Naive B cell (primary cell): ENCODE results near the gene MID1IP1. TPM values are rescaled to one million over a fixed set of nuclear protein-coding genes. Genes with fewer than 3 reads are reported as not detected.

Experiments
- ATAC-seq, 2 donors: fragments of 150-1000 bp; cut with Tn5 transposase; 2 replicates each; pipeline ENCODE4 v1.10.0; 2021; ENCODE audit warnings: low read depth in 2 of 2, mild to moderate bottlenecking in 2 of 2, moderate library complexity in 2 of 2
- DNase-seq: peaks from one replicate; pipeline ENCODE4 v3.0.0; 2022
- H3K27ac Mint-ChIP-seq, 6 donors: one replicate each; pipeline ENCODE4 v1.8.0; 2020 to 2022; ENCODE audit warnings: mild to moderate bottlenecking in 6 of 6, mixed read lengths in 6 of 6, moderate library complexity in 5 of 6, inconsistent platforms in 2 of 6
- H3K27me3 Mint-ChIP-seq, 3 donors: one replicate each; pipeline ENCODE4 v1.8.0; 2021 to 2022; ENCODE audit warnings: mixed read lengths in 3 of 3, mild to moderate bottlenecking in 1 of 3
- H3K36me3 Mint-ChIP-seq, 2 donors: one replicate each; pipeline ENCODE4 v1.8.0; 2020 to 2022; ENCODE audit warnings: mixed read lengths in 2 of 2, inconsistent platforms in 1 of 2, mild to moderate bottlenecking in 1 of 2
- H3K4me1 Mint-ChIP-seq, 3 donors: one replicate each; pipeline ENCODE4 v1.8.0; 2020 to 2022; ENCODE audit warnings: mixed read lengths in 3 of 3, inconsistent platforms in 1 of 3, mild to moderate bottlenecking in 1 of 3, moderate library complexity in 1 of 3
- H3K4me3 Mint-ChIP-seq, 8 donors: one replicate each; pipeline ENCODE4 v1.8.0; 2020 to 2022; ENCODE audit warnings: mild to moderate bottlenecking in 8 of 8, mixed read lengths in 8 of 8, moderate library complexity in 8 of 8, inconsistent platforms in 2 of 8
- H3K9me3 Mint-ChIP-seq, 7 donors: one replicate each; pipeline ENCODE4 v1.8.0; 2020 to 2022; ENCODE audit warnings: mixed read lengths in 7 of 7, mild to moderate bottlenecking in 5 of 7, inconsistent platforms in 2 of 7, moderate library complexity in 1 of 7
- polyA plus RNA-seq, 6 donors: library from polyadenylated mRNA; unstranded; fragments of 300-500 nt; fragmentation: Illumina TruSeq; gene quantifications; one replicate each; pipeline ENCODE4 v1.2.3, GENCODE V29; 2021; ENCODE audit warnings: low read depth in 6 of 6

MID1IP1 gene
- polyA plus RNA-seq, 6 donors from 2014 or later, result 21.8 to 39.4 (median 28.9) TPM

GRCh38 chrX:38803588-38804431 is 2.6 kb downstream of the MID1IP1 start:
- Mint-ChIP-seq H3K27me3 (peaks cover 0 to 8% (median 0%) of the 10 kb centered on the region in 3 donors), H3K36me3 (no peaks in the 10 kb centered on the region), H3K27ac (peak overlapping the region; percentile 60 to 93 (median 84)), H3K9me3 (peaks cover 0 to 1% (median 0%) of the 10 kb centered on the region in 7 donors), H3K4me3 (peak overlapping the region; percentile 90 to 98 (median 95)), H3K4me1 (peaks cover 12 to 42% (median 32%) of the 10 kb centered on the region in 3 donors)
- peak; percentile 40 to 41 for ATAC-seq
- peak; percentile 56 for DNase-seq

- H3K36me3 Mint-ChIP-seq, result no peaks in the 10 kb centered on the region
- ATAC-seq (peak in 1 of 2 donors; percentile 7), DNase-seq (no peak)
- H3K27me3 Mint-ChIP-seq, result peaks cover 0 to 8% (median 0%) of the 10 kb centered on the region in 3 donors
- H3K4me3 Mint-ChIP-seq, result peak overlapping the region; percentile 90 to 98 (median 95)
- peaks cover 12 to 42% (median 32%) of the 10 kb centered on the region in 3 donors for H3K4me1 Mint-ChIP-seq
- peaks cover 0 to 1% (median 0%) of the 10 kb centered on the region in 7 donors for H3K9me3 Mint-ChIP-seq
- peak overlapping the region in 4 of 6 donors; percentile 86 to 93 (median 91) for H3K27ac Mint-ChIP-seq
Measured at GRCh38 chrX:38804432-38804681, 3.1 kb downstream of the MID1IP1 start.

GRCh38 chrX:38804682-38805431 is 3.6 kb downstream of the MID1IP1 start:
- H3K36me3 Mint-ChIP-seq, result no peaks in the 10 kb centered on the region
- H3K27me3 Mint-ChIP-seq, result peaks cover 0 to 8% (median 0%) of the 10 kb centered on the region in 3 donors
- H3K4me3 Mint-ChIP-seq, result peak overlapping the region; percentile 90 to 98 (median 95)
- H3K27ac Mint-ChIP-seq, result peak overlapping the region; percentile 93 to 99 (median 96)
- H3K4me1 Mint-ChIP-seq, result peaks cover 15 to 47% (median 36%) of the 10 kb centered on the region in 3 donors
- DNase-seq, result peak; percentile 27
- peak in 1 of 2 donors; percentile 10 for ATAC-seq
- peaks cover 0 to 1% (median 0%) of the 10 kb centered on the region in 7 donors for H3K9me3 Mint-ChIP-seq

DNA sequence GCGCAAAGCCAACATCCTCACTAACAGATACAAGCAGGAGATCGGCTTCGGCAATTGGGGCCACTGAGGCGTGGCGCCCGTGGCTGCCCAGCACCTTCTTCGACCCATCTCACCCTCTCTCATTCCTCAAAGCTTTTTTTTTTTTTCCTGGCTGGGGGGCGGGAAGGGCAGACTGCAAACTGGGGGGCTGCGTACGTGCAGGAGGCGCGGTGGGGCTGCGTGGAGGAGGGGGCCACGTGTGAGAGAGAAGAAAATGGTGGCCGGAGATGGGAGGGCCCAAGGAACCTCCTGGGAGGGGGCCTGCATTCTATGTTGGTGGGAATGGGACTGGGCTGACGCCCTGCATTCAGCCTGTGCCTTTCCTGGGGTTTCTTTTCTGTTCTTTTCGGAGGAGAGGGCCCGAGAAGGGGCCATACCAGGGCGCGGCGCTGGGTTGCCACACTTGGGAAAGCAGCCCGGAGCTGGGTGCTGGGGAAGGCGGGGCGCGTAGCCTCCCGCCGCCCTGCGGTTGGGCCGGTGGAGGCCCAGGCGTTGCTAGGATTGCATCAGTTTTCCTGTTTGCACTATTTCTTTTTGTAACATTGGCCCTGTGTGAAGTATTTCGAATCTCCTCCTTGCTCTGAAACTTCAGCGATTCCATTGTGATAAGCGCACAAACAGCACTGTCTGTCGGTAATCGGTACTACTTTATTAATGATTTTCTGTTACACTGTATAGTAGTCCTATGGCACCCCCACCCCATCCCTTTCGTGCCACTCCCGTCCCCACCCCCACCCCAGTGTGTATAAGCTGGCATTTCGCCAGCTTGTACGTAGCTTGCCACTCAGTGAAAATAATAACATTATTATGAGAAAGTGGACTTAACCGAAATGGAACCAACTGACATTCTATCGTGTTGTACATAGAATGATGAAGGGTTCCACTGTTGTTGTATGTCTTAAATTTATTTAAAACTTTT is 4.5 kb downstream of the MID1IP1 start:
- Mint-ChIP-seq H3K4me1 (peaks cover 15 to 48% (median 41%) of the 10 kb centered on the region in 3 donors), H3K27ac (peak overlapping the region; percentile 93 to 99 (median 96)), H3K9me3 (peaks cover 0 to 1% (median 0%) of the 10 kb centered on the region in 7 donors), H3K36me3 (no peaks in the 10 kb centered on the region), H3K4me3 (peak overlapping the region; percentile 90 to 98 (median 95)), H3K27me3 (peaks cover 0 to 8% (median 0%) of the 10 kb centered on the region in 3 donors)
- ATAC-seq, result peak; percentile 56
- DNase-seq, result peak; percentile 58

DNA sequence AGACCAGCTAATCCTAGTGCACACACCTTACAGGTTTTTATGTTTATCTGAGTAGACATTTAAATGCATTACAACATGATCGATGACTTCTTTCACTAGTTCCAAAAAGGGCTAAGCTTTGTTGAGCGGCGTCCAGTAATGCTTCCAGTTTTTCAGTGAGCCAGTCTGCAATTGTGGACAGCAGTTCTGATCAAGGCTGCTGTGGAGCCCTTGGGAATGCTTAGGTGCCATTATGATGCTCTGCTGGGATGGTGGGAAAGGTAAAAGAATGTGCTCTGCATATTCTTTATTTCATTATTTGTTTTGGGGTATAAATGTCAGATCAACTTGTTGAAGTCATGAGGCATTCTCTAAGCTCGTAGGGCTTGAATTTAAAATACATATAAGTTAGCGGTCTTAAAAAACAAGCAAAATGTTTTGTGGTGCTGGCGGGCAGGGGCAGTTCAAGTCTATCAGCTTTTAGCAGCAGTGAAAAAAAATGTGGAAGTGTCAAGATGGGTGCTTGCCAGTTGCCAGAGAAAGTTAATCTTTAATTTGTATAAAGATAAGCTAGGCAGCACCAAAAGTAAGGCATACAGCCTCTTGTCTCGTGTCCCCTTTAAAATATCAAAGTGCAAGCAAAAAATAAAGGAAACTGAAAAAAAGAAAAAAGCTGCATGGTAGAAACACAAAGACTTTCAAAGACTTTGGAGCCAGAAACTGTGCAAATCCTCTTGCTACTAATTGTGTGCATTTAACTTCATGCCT is 5.8 kb downstream of the MID1IP1 start:
- H3K27ac Mint-ChIP-seq, result peak overlapping the region in 4 of 6 donors; percentile 20 to 93 (median 37)
- ATAC-seq (no peak), DNase-seq (no peak)
- peaks cover 0 to 1% (median 0%) of the 10 kb centered on the region in 7 donors for H3K9me3 Mint-ChIP-seq
- no peaks in the 10 kb centered on the region for H3K27me3 Mint-ChIP-seq
- H3K4me3 Mint-ChIP-seq, result peak overlapping the region in 7 of 8 donors; percentile 44 to 98 (median 92)
- no peaks in the 10 kb centered on the region for H3K36me3 Mint-ChIP-seq
- H3K4me1 Mint-ChIP-seq, result peaks cover 15 to 46% (median 45%) of the 10 kb centered on the region in 3 donors

DNA sequence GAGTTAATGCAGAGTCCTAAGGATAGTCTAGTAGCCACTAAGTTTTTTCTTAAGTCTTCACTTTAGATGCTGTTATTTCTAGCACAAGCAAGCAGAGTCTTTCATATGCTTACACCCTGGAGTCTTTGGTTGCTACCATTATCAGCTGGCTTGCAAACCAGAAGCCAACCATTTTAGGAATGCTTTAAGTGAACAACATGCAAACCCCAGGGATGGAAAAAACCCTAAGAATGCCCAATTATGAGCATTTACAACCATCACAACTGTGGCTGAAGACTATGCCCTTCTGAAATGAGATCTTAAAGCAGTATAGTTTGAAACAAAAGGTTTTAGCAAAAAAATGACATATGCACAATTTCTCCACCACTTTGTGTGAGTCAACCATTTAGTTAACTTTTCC is 6.6 kb downstream of the MID1IP1 start:
- H3K9me3 Mint-ChIP-seq, result peaks cover 0 to 2% (median 0%) of the 10 kb centered on the region in 7 donors
- H3K36me3 Mint-ChIP-seq, result no peaks in the 10 kb centered on the region
- peaks cover 17 to 40% (median 40%) of the 10 kb centered on the region in 3 donors for H3K4me1 Mint-ChIP-seq
- H3K4me3 Mint-ChIP-seq, result peak overlapping the region in 1 of 8 donors; percentile 95
- ATAC-seq, result no peak
- H3K27me3 Mint-ChIP-seq, result no peaks in the 10 kb centered on the region
- DNase-seq, result no peak
- peak overlapping the region in 1 of 6 donors; percentile 12 for H3K27ac Mint-ChIP-seq

- DNase-seq, result no peak
- Mint-ChIP-seq H3K4me3 (peak overlapping the region in 4 of 8 donors; percentile 5 to 66 (median 32)), H3K4me1 (peaks cover 13 to 31% (median 29%) of the 10 kb centered on the region in 3 donors), H3K36me3 (no peaks in the 10 kb centered on the region), H3K9me3 (peaks cover 0 to 3% (median 0%) of the 10 kb centered on the region in 7 donors), H3K27ac (peak overlapping the region in 5 of 6 donors; percentile 1 to 64 (median 62)), H3K27me3 (no peaks in the 10 kb centered on the region)
- ATAC-seq, result peak in 1 of 2 donors; percentile 28
Measured at GRCh38 chrX:38811515-38812243, 10.4 kb downstream of the MID1IP1 start.

DNA sequence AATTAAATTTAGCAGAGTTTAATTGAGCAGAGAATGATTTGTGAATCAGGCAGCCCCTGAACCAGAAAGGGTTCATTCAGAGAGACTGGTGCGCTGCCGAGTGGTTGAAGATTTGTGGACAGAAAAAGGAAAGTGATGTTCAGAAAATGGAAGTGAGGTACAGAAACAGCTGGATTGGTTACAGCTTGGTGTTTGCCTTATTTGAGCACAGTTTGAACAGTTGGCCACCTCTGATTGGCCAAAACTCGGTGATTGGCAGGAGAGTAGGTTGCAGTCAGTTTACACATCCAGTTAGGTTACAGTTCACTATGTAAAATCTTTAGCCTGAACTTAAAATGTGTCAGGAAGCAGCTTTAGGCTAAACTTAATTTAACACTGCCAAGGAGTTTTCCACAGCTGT is 14.9 kb downstream of the MID1IP1 start:
- Mint-ChIP-seq H3K4me1 (peaks cover 8 to 12% (median 10%) of the 10 kb centered on the region in 3 donors), H3K9me3 (peaks cover 0 to 3% (median 0%) of the 10 kb centered on the region in 7 donors), H3K4me3 (peak overlapping the region in 1 of 8 donors; percentile 20), H3K27ac (peak overlapping the region in 1 of 6 donors; percentile 42), H3K36me3 (no peaks in the 10 kb centered on the region), H3K27me3 (peaks cover 0 to under 1% (median 0%) of the 10 kb centered on the region in 3 donors)
- DNase-seq (no peak), ATAC-seq (no peak)

DNA sequence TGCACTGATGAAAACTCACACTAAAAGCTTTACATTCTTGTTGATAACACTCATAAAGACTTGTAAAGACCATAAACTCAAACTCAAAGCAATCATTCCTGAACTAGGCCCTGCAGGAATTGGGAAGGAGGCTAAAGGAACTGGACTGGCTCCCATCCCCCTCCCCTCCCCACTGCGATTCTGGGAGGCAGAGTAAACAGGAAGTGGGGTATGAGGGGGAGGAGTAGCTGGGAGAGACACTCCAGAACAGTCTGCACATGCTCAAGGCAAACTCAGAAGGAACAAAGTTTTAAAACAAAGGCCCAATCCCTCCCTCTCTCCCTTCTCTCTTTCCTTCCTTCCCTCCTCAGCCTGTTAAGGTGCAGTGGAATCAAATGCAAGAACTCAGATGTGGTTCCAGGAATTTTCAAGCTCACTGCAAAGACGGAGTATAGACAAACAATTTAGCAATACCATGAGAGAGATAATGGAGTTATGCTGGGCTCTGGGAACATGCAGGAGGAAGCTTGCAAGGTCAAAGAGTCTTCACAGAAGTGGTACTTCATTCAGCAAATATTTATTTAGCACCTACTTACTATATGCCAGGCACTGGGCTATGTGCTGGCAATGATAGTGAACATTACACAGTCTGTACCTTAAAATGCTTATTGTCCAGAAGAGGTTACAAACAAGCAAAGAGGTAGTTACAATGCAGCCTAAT is 15.9 kb downstream of the MID1IP1 start:
- peaks cover 0 to 3% (median 0%) of the 10 kb centered on the region in 7 donors for H3K9me3 Mint-ChIP-seq
- peak overlapping the region in 2 of 6 donors; percentile 35 to 47 for H3K27ac Mint-ChIP-seq
- H3K27me3 Mint-ChIP-seq, result peaks cover 0 to 3% (median 0%) of the 10 kb centered on the region in 3 donors
- no peak for ATAC-seq
- H3K36me3 Mint-ChIP-seq, result no peaks in the 10 kb centered on the region
- H3K4me3 Mint-ChIP-seq, result peak overlapping the region in 5 of 8 donors; percentile 22 to 54 (median 34)
- H3K4me1 Mint-ChIP-seq, result peaks cover under 1 to 2% (median 1%) of the 10 kb centered on the region in 3 donors
- DNase-seq, result no peak

- Mint-ChIP-seq H3K4me1 (no peaks in the 10 kb centered on the region), H3K4me3 (no peak overlapping the region), H3K9me3 (peaks cover 0 to 3% (median 0%) of the 10 kb centered on the region in 7 donors), H3K27me3 (peaks cover 0 to 3% (median 0%) of the 10 kb centered on the region in 3 donors), H3K36me3 (no peaks in the 10 kb centered on the region), H3K27ac (no peak overlapping the region)
- DNase-seq, result no peak
- no peak for ATAC-seq
Measured at GRCh38 chrX:38819163-38819562, 17.9 kb downstream of the MID1IP1 start.

- H3K36me3 Mint-ChIP-seq, result no peaks in the 10 kb centered on the region
- no peak overlapping the region for H3K27ac Mint-ChIP-seq
- no peak overlapping the region for H3K4me3 Mint-ChIP-seq
- peaks cover 0 to 3% (median 0%) of the 10 kb centered on the region in 7 donors for H3K9me3 Mint-ChIP-seq
- no peaks in the 10 kb centered on the region for H3K4me1 Mint-ChIP-seq
- DNase-seq (no peak), ATAC-seq (no peak)
- H3K27me3 Mint-ChIP-seq, result peaks cover 0 to 3% (median 0%) of the 10 kb centered on the region in 3 donors
Measured at GRCh38 chrX:38819709-38820108, 18.4 kb downstream of the MID1IP1 start.
